Measurements from ENCODE around the gene HSD17B7. TPM values are rescaled to one million over a fixed set of nuclear protein-coding genes. Genes with fewer than 3 reads are reported as not detected.
A peak's percentile ranks its signal among the peaks of the same experiment; 100 is the strongest.
"Not testable (repeated sequence)": the region's sequence is repeated elsewhere in the genome, so short reads cannot be mapped to it uniquely, and the experiment has no call there.

HSD17B7 gene
- total and polyA plus RNA-seq, 2 donors from 2014 or later: 10.8 to 12.8 TPM

GRCh38 chr1:162774007-162774406 lies 16.5 kb upstream of the HSD17B7 start:
- Histone ChIP-seq H3K36me3 (ENCODE audit: control insufficient read depth in 2 of 3, insufficient read depth in 3 of 3, low read length in 3 of 3) (peaks cover 0 to 2% (median 0%) of the 10 kb centered on the region in 3 donors), H3K9me3 (ENCODE audit: control insufficient read depth in 2 of 3, insufficient read depth in 1 of 3, low read length in 3 of 3) (no peaks in the 10 kb centered on the region), H3K27me3 (ENCODE audit: control insufficient read depth, insufficient read depth, low read length) (no peaks in the 10 kb centered on the region), H3K9ac (ENCODE audit: low read length in 3 of 3) (no peak overlapping the region), H3K27ac (ENCODE audit: low read depth in 2 of 2, low read length in 2 of 2) (no peak overlapping the region), H3K4me3 (ENCODE audit: low read length in 3 of 3) (no peak overlapping the region), H3K4me1 (ENCODE audit: control insufficient read depth in 2 of 3, insufficient read depth in 2 of 3, low read depth in 1 of 3, low read length in 3 of 3) (no peaks in the 10 kb centered on the region)
- intact Hi-C loops (cut with DNase I): no loop called here
- FAIRE-seq (no peak), DNase-seq (no peak)
- TF ChIP-seq CTCF (IDR thresholded peaks at IDR 0.05; ENCODE audit: borderline replicate concordance, extremely low read depth, insufficient read depth): no peak

GRCh38 chr1:162779043-162779442 lies 11.5 kb upstream of the HSD17B7 start:
- H3K36me3 ChIP-seq (ENCODE audit: control insufficient read depth in 2 of 3, insufficient read depth in 3 of 3, low read length in 3 of 3): peaks cover 0 to 2% (median 0%) of the 10 kb centered on the region in 3 donors
- H3K27me3 ChIP-seq (ENCODE audit: control insufficient read depth, insufficient read depth, low read length): no peaks in the 10 kb centered on the region
- no peak for FAIRE-seq
- no peak for DNase-seq
- H3K9me3 ChIP-seq (ENCODE audit: control insufficient read depth in 2 of 3, insufficient read depth in 1 of 3, low read length in 3 of 3): no peaks in the 10 kb centered on the region
- no peak overlapping the region for H3K9ac ChIP-seq (ENCODE audit: low read length in 3 of 3)
- no peak overlapping the region for H3K4me3 ChIP-seq (ENCODE audit: low read length in 3 of 3)
- H3K4me1 ChIP-seq (ENCODE audit: control insufficient read depth in 2 of 3, insufficient read depth in 2 of 3, low read depth in 1 of 3, low read length in 3 of 3): no peaks in the 10 kb centered on the region
- intact Hi-C loops (cut with DNase I): no loop called here
- TF ChIP-seq CTCF (IDR thresholded peaks at IDR 0.05; ENCODE audit: borderline replicate concordance, extremely low read depth, insufficient read depth): no peak
- no peak overlapping the region for H3K27ac ChIP-seq (ENCODE audit: low read depth in 2 of 2, low read length in 2 of 2)

- H3K9ac ChIP-seq (ENCODE audit: low read length in 3 of 3): no peak overlapping the region
- DNase-seq (no peak), FAIRE-seq (no peak)
- intact Hi-C loops (cut with DNase I): no loop called here
- TF ChIP-seq CTCF (IDR thresholded peaks at IDR 0.05; ENCODE audit: borderline replicate concordance, extremely low read depth, insufficient read depth): no peak
- H3K9me3 ChIP-seq (ENCODE audit: control insufficient read depth in 2 of 3, insufficient read depth in 1 of 3, low read length in 3 of 3): no peaks in the 10 kb centered on the region
- H3K4me1 ChIP-seq (ENCODE audit: control insufficient read depth in 2 of 3, insufficient read depth in 2 of 3, low read depth in 1 of 3, low read length in 3 of 3): no peaks in the 10 kb centered on the region
- H3K27me3 ChIP-seq (ENCODE audit: control insufficient read depth, insufficient read depth, low read length): no peaks in the 10 kb centered on the region
- H3K27ac ChIP-seq (ENCODE audit: low read depth in 2 of 2, low read length in 2 of 2): no peak overlapping the region
- H3K36me3 ChIP-seq (ENCODE audit: control insufficient read depth in 2 of 3, insufficient read depth in 3 of 3, low read length in 3 of 3): peaks cover 0 to 2% (median 0%) of the 10 kb centered on the region in 3 donors
- H3K4me3 ChIP-seq (ENCODE audit: low read length in 3 of 3): no peak overlapping the region
Observed at GRCh38 chr1:162782671-162783070, 7.8 kb upstream of the HSD17B7 start.

- FAIRE-seq; intact Hi-C loops (cut with DNase I); DNase-seq: not testable (repeated sequence)
Observed at GRCh38 chr1:162784926-162785325, 5.6 kb upstream of the HSD17B7 start.

GRCh38 chr1:162788783-162789182 lies 1.7 kb upstream of the HSD17B7 start:
- intact Hi-C loops (cut with DNase I); H3K4me3 ChIP-seq (ENCODE audit: low read length in 3 of 3); H3K27ac ChIP-seq (ENCODE audit: low read depth in 2 of 2, low read length in 2 of 2); H3K9me3 ChIP-seq (ENCODE audit: control insufficient read depth in 2 of 3, insufficient read depth in 1 of 3, low read length in 3 of 3); H3K4me1 ChIP-seq (ENCODE audit: control insufficient read depth in 2 of 3, insufficient read depth in 2 of 3, low read depth in 1 of 3, low read length in 3 of 3); H3K9ac ChIP-seq (ENCODE audit: low read length in 3 of 3); H3K36me3 ChIP-seq (ENCODE audit: control insufficient read depth in 2 of 3, insufficient read depth in 3 of 3, low read length in 3 of 3); FAIRE-seq; H3K27me3 ChIP-seq (ENCODE audit: control insufficient read depth, insufficient read depth, low read length): not testable (repeated sequence)
- DNase-seq: peak in 2 of 5 donors; percentile 16 to 33

More at GRCh38 chr1:162784926-162785325, 5.6 kb upstream of the HSD17B7 start:
- H3K9me3 ChIP-seq (ENCODE audit: control insufficient read depth in 2 of 3, insufficient read depth in 1 of 3, low read length in 3 of 3); H3K36me3 ChIP-seq (ENCODE audit: control insufficient read depth in 2 of 3, insufficient read depth in 3 of 3, low read length in 3 of 3); H3K27ac ChIP-seq (ENCODE audit: low read depth in 2 of 2, low read length in 2 of 2); H3K9ac ChIP-seq (ENCODE audit: low read length in 3 of 3); H3K27me3 ChIP-seq (ENCODE audit: control insufficient read depth, insufficient read depth, low read length); H3K4me1 ChIP-seq (ENCODE audit: control insufficient read depth in 2 of 3, insufficient read depth in 2 of 3, low read depth in 1 of 3, low read length in 3 of 3); H3K4me3 ChIP-seq (ENCODE audit: low read length in 3 of 3): not testable (repeated sequence)

- H3K9me3 ChIP-seq (ENCODE audit: control insufficient read depth in 2 of 3, insufficient read depth in 1 of 3, low read length in 3 of 3); intact Hi-C loops (cut with DNase I); H3K4me1 ChIP-seq (ENCODE audit: control insufficient read depth in 2 of 3, insufficient read depth in 2 of 3, low read depth in 1 of 3, low read length in 3 of 3); H3K27me3 ChIP-seq (ENCODE audit: control insufficient read depth, insufficient read depth, low read length); H3K36me3 ChIP-seq (ENCODE audit: control insufficient read depth in 2 of 3, insufficient read depth in 3 of 3, low read length in 3 of 3); FAIRE-seq: not testable (repeated sequence)
- H3K27ac ChIP-seq (ENCODE audit: low read depth in 2 of 2, low read length in 2 of 2): peak overlapping the region in 1 of 2 donors; percentile 69
- peak overlapping the region in 2 of 3 donors; percentile 27 to 40 for H3K9ac ChIP-seq (ENCODE audit: low read length in 3 of 3)
- peak overlapping the region; percentile 59 to 73 (median 64) for H3K4me3 ChIP-seq (ENCODE audit: low read length in 3 of 3)
- DNase-seq: peak in 2 of 5 donors; percentile 19 to 38
Observed at GRCh38 chr1:162790985-162791357, 469 bp downstream of the HSD17B7 start.

Measured in kidney (tissue), 14 donors.